Body of pancreas (tissue), 4 donors: ENCODE results near the gene ZFP36L1.

ENCODE experiments used
- CTCF ChIP-seq, 7 experiments: fragments of 450-650 bp in 4 of 7; fragments of 200-600 bp in 3 of 7; sonication (generic) in 3 of 7; IDR thresholded peaks; one replicate each; pipeline ENCODE4 v1.5.1; 2016 to 2019; ENCODE audit warnings: antibody characterized with exemption in 7 of 7
- POLR2A ChIP-seq, 3 donors: fragments of 450-650 bp; IDR thresholded peaks; one replicate each; pipeline ENCODE4 v1.6.1; 2016; ENCODE audit warnings: antibody characterized with exemption in 3 of 3, mild to moderate bottlenecking in 2 of 3

GRCh38 chr14:68822132-68822651 is 29.3 kb upstream of the ZFP36L1 start:
- TF ChIP-seq CTCF (IDR thresholded peaks at IDR 0.05) (no peak), POLR2A (IDR thresholded peaks at IDR 0.05) (no peak)
